T-helper 17 cell (primary cell): Measurements from ENCODE around the gene DSG3. TPM values are rescaled to one million over a fixed set of nuclear protein-coding genes. Genes with fewer than 3 reads are reported as not detected.

ENCODE experiments used
- total RNA-seq, 4 donors: library from RNA in 2 of 4; stranded (reverse) in 2 of 4; gene quantifications; one replicate each; pipeline ENCODE4 v1.2.3 and lab custom pipeline; 2022 to 2026

The DSG3 gene
- total RNA-seq, 2 donors from 2014 or later: not detected

Other genes with a start within 250 kb of the DSG3 start
- not detected for gene DSG1, start 129.6 kb upstream of the DSG3 start, total RNA-seq
- not detected for gene DSG4, start 71.0 kb upstream of the DSG3 start, total RNA-seq
- gene DSG2, start 50.4 kb downstream of the DSG3 start, total RNA-seq: not detected
- gene TTR, start 144.1 kb downstream of the DSG3 start, total RNA-seq: not detected
- 1 to 10 TPM in 1 of 2 donors, under 1 TPM in 1; 0.10 to 2.3 TPM for gene B4GALT6, start 236.8 kb downstream of the DSG3 start, total RNA-seq